HFF-Myc (cell line): ENCODE measurements around the gene PEX19.

Source experiments
- DNase-seq: peaks from one replicate; pipeline ENCODE4 v3.0.0-alpha.2; 2011; ENCODE audit warnings: low read depth; ENCODE audit errors: extremely low read depth
- H3K4me3 ChIP-seq: replicated peaks from 2 replicates; pipeline ENCODE4 v1.5.1; 2011; ENCODE audit warnings: low read depth, mild to moderate bottlenecking, control low read depth, low read length
- CTCF ChIP-seq: IDR thresholded peaks from 2 replicates; pipeline ENCODE4 v1.5.1; 2012; ENCODE audit warnings: mild to moderate bottlenecking, low read depth, low read length, control low read depth; ENCODE audit errors: missing control alignments

PEX19 gene

GRCh38 chr1:160261893-160262794 lies 22.8 kb downstream of the PEX19 start, which contains the start of gene DCAF8:
Gene DCAF8, minus strand, starts transcription at chr1:160262549. Its CDS starts 18,541 bp downstream, at chr1:160244008.
- peak; percentile 92 for DNase-seq
- peak within 1 kb of the TSS; percentile 97 for H3K4me3 ChIP-seq
- TF ChIP-seq CTCF: no peak

GRCh38 chr1:160261556-160261892 lies 23.4 kb downstream of the PEX19 start:
- peak overlapping the region; percentile 97 for H3K4me3 ChIP-seq
- DNase-seq: peak; percentile 72
- no peak for TF ChIP-seq CTCF

GRCh38 chr1:160260406-160261382 lies 24.2 kb downstream of the PEX19 start:
- peak overlapping the region; percentile 97 for H3K4me3 ChIP-seq
- peak; percentile 77 for DNase-seq
- TF ChIP-seq CTCF: no peak

DNA sequence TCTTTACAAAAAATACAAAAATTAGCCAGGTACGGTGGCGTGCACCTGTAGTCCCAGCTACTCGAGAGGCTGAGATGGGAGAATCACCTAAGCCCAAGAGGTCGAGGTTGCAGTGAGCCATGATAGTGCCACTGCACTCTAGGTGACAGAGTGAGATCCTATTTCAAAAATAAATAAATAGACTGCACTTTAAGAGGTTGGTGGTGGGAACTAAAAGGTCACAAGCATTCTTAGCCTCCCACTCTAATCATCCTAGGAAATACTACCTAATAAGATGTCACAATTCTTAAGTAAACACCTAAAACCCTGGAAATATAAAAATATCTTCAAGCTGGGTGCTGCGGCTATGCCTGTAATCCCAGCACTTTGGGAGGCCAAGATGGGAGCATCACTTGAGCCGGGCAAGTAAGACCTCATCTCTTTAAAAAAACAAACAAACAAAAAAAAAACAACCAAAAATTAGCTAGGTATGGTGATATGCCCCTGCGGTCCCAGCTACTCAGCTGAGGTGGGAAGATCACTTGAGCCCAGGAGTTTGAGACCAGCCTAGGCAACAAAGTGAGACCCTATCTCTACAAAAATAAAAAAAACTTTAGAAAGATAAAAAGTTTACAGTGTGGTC lies 26.6 kb downstream of the PEX19 start:
- TF ChIP-seq CTCF: no peak
- H3K4me3 ChIP-seq: no peak overlapping the region
- DNase-seq: no peak

DNA sequence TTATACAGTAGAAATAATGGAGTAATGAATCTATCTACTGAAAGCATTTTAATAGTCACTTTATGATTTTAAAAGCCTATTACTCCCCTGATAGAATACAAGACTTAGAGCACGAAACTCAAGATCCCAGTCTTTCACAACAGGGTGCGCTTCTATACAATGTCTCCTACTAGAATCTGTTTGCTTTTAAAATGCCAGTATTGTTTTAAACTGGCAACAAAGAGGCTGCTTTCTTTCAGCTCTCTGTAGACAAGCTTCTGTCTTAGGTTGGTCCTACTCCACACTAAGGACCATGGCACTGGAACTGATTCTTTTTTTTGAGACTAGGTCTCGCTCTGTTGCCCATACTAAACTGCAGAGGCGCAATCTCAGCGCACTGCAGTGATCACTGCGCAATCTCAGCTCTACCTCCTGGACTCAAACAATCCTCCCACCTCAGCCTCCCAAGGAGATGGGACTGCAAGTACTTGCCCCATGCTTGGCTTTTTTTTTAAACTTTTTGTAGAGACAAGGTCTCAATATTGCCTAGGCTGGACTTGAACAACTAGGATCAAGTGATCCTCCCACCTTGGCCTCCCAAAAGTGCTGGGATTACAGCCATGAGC lies 27.4 kb downstream of the PEX19 start:
- no peak overlapping the region for H3K4me3 ChIP-seq
- no peak for TF ChIP-seq CTCF
- DNase-seq: no peak
